Heart right ventricle (tissue), 16 donors: Measurements from ENCODE around the gene CCDC85A. TPM values are rescaled to one million over a fixed set of nuclear protein-coding genes. Genes with fewer than 3 reads are reported as not detected.

Source experiments
- ATAC-seq, 8 donors: fragments of 200-7000 bp; cut with Tn5 transposase; one replicate each; pipeline ENCODE4 v1.9.1; 2020; ENCODE audit warnings: mild to moderate bottlenecking in 8 of 8, moderate library complexity in 8 of 8, moderate number of reproducible peaks in 1 of 8
- DNase-seq, 2 donors: peaks; one replicate each; pipeline ENCODE4 v3.0.0-alpha.2; 2020
- H3K27ac ChIP-seq, 10 donors: fragments of 200-600 bp; sonication (generic) in 2 of 10; one replicate each; pipeline versions ENCODE4 v1.5.0 to v1.8.0; 2020 to 2022; ENCODE audit warnings: mild to moderate bottlenecking in 3 of 10
- H3K27me3 ChIP-seq, 7 donors: fragments of 200-600 bp; one replicate each; pipeline ENCODE4 v1.8.0; 2021 to 2022; ENCODE audit warnings: mild to moderate bottlenecking in 2 of 7
- H3K36me3 ChIP-seq, 9 donors: fragments of 200-600 bp; sonication (generic) in 1 of 9; one replicate each; pipeline versions ENCODE4 v1.5.0 to v1.8.0; 2020 to 2022; ENCODE audit warnings: mild to moderate bottlenecking in 2 of 9
- H3K4me1 ChIP-seq, 9 donors: fragments of 200-600 bp; sonication (generic) in 1 of 9; one replicate each; pipeline versions ENCODE4 v1.5.0 to v1.8.0; 2020 to 2022; ENCODE audit warnings: mild to moderate bottlenecking in 4 of 9
- H3K4me3 ChIP-seq, 10 donors: fragments of 200-600 bp; sonication (generic) in 2 of 10; one replicate each; pipeline versions ENCODE4 v1.5.0 to v1.8.0; 2020 to 2022; ENCODE audit warnings: mild to moderate bottlenecking in 7 of 10, moderate library complexity in 2 of 10
- H3K9me3 ChIP-seq, 11 donors: fragments of 200-600 bp in 10 of 11; sonication (generic) in 2 of 11; one replicate each; pipeline versions ENCODE4 v1.5.0 to v1.8.0; 2013 to 2022; ENCODE audit warnings: mild to moderate bottlenecking in 2 of 11, control low read depth in 1 of 11, moderate library complexity in 1 of 11
- WGBS, 2 donors: extraction: QIAGEN DNeasy Blood & Tissue Kit; methylation state at CpG; one replicate each; pipeline ENCODE4 v1.1.7; 2013; ENCODE audit warnings: inconsistent platforms in 1 of 2; 5-methylcytosine and 5-hydroxymethylcytosine counted together
- intact Hi-C, 10 donors: fragments of 100-400 bp; cut with DNase I; formaldehyde crosslinking; loops; one replicate each; pipeline versions ENCODE4 v1.11.1 to v1.14.2; 2022
- polyA plus RNA-seq, 2 donors: library from polyadenylated mRNA; stranded (reverse); fragments of 200-250 nt; gene quantifications; one replicate each; pipeline ENCODE4 v1.2.3, GENCODE V29; 2013
- total RNA-seq, 10 donors: library from RNA; stranded (reverse); fragmentation: NEBNext Ultra II Directional in 3 of 10; extraction: Animal tissue kit (Norgen Biotek cat#: 25700) in 3 of 10; gene quantifications; one replicate each; pipeline versions ENCODE4 v1.2.1 to v1.2.4, GENCODE V29; 2021 to 2023
- TF ChIP-seq, protein P1 (sequence below), 9 donors: fragments of 200-600 bp; sonication (generic) in 2 of 9; IDR thresholded peaks; one replicate each; pipeline versions ENCODE4 v1.5.0 to v1.8.0; 2021 to 2022; ENCODE audit warnings: antibody characterized with exemption in 9 of 9, mild to moderate bottlenecking in 5 of 9, moderate library complexity in 1 of 9
- donor health status: Arrhythmogenic right ventricular cardiomyopathy.
- donor health status: ischemic (EF 13 %, LVEDD 7.1; RV severe dilation, severe dysfunction).
- donor health status: healthy with polysubstance abuse.
- donor health status: DM: no; HTN: yes; CAD: no.
- donor health status: DM: no; HTN: no; CAD: no.
- donor health status: ischemic (EF 25% LVEDD 6.9; RV normal size, moderate dysfunction).
- donor health status: ischemic (EF 25% LVEDD 5.7; RV mildly dilated, moderate dysfunction).
- donor health status: healthy.
- donor health status: DM: yes; HTN: yes; CAD: no.
- donor health status: Ischemic cardiomyopathy.
- donor health status: ischemic (EF 35%, LVEDD 5.7; RV mildly dilated, moderate dysfunction).
- donor health status: nonischemic (EF 11% LVEDD 7.7; RV severe dilation, severe dysfunction).
- donor health status: DM: yes; HTN: yes; CAD: no.
- donor health status: PGD.
- donor health status: ischemic (EF 29% LVEDD 5.4; RV normal size, mild dysfunction).
- donor health status: nonischemic (EF 23%, LVEDD 6.1; RV moderate dilation, normal function).

Gene CCDC85A
- total and polyA plus RNA-seq, 12 donors, result 1.5 to 8.5 (median 3.5) TPM

DNA sequence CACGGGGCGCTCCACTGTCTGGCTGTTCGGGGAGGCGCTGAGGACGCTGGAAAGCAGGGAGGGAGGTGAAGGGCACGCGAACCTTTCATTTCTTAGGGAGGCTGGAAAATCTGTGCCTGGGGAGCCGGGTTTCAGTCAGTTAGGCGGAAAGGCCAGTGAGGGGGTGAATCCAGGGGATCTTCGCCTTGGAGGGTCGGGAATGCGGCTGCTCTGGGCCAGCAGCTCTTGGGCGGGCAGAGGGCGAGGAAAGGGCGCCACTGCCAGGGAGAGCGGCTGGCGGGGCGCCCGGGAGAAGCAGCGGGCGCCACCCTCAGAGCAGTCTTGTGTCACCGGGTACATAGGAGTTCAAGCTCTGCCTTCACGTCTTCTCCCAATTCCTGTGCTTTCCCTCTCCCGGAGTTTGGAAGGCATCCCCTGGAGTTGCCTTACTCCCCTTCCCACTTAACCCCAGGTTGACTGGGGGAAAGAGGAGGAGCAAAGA lies 1.4 kb downstream of the CCDC85A start:
- DNase-seq (peak; percentile 8 to 50), ATAC-seq (peak; percentile 34 to 82 (median 72))
- intact Hi-C loops, result loop anchor here in 5 of 10 donors (5.0 to 10.0 kb wide), 5 partner anchors 130 to 1322 kb away; no protein-coding TSS in a partner anchor
- Histone ChIP-seq H3K36me3 (no peaks in the 10 kb centered on the region), H3K4me3 (peak overlapping the region; percentile 53 to 82 (median 65)), H3K27ac (peak overlapping the region; percentile 56 to 92 (median 82)), H3K4me1 (peaks cover 0 to 61% (median 15%) of the 10 kb centered on the region in 9 donors), H3K27me3 (peaks cover 0 to 66% (median 8%) of the 10 kb centered on the region in 7 donors), H3K9me3 (no peaks in the 10 kb centered on the region)
- TF ChIP-seq, protein P1, sequence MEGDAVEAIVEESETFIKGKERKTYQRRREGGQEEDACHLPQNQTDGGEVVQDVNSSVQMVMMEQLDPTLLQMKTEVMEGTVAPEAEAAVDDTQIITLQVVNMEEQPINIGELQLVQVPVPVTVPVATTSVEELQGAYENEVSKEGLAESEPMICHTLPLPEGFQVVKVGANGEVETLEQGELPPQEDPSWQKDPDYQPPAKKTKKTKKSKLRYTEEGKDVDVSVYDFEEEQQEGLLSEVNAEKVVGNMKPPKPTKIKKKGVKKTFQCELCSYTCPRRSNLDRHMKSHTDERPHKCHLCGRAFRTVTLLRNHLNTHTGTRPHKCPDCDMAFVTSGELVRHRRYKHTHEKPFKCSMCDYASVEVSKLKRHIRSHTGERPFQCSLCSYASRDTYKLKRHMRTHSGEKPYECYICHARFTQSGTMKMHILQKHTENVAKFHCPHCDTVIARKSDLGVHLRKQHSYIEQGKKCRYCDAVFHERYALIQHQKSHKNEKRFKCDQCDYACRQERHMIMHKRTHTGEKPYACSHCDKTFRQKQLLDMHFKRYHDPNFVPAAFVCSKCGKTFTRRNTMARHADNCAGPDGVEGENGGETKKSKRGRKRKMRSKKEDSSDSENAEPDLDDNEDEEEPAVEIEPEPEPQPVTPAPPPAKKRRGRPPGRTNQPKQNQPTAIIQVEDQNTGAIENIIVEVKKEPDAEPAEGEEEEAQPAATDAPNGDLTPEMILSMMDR (IDR thresholded peaks at IDR 0.05), result no peak
- WGBS, 2 donors, result 1 to 3% methylated on average over 23 to 24 of the region's 24 CpGs

DNA sequence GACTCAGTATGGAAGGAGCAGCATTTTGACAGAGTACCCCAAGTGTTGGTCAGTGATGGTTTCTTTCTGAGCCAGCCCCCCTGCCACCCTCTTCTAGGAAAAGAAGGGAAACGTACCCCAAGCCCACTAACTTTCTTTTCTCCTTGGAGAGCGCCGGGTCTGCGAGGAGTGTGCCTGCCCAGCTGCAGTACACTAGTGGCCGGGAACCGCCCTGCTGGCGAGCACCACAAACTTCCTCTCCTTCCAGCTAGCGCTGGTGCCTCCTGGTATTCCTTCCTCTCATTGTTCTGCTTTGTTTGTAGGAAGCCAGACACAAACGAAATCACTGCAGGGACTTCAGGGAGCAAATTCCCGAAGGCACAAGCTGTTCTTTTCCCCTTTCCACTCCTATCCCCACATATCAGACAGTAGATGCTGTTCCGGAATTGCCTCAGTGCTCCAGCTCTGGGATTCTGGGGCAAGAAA lies 1.8 kb downstream of the CCDC85A start:
- WGBS, 2 donors, result 8 to 9% methylated on average over 11 of the region's 11 CpGs
- ATAC-seq, result peak in 7 of 8 donors; percentile 57 to 83 (median 76)
- peaks cover 0 to 66% (median 6%) of the 10 kb centered on the region in 7 donors for H3K27me3 ChIP-seq

DNA sequence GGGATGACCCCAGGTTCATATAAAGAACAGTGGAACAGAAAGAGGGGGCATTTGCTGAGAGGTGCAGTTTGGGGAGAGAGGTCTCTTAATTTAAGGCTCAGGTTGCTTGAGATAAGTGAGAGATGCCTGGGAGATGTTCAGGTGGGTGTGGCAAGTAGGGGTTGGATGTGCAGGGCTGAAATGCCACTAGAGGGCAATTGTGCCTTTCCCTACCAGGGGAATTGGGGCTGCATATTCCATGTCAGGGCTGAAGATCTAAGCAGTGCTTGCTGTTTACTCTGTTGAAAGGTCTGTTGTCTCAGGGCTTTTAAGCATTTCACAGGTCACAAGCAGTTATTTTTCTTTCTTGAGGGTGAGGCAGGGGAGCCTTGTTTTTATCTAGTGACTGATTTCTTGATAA lies 7.8 kb downstream of the CCDC85A start:
- Histone ChIP-seq H3K36me3 (peaks cover 0 to 18% (median 0%) of the 10 kb centered on the region in 9 donors), H3K27me3 (peaks cover 0 to 17% (median 0%) of the 10 kb centered on the region in 7 donors), H3K4me3 (no peak overlapping the region), H3K4me1 (peaks cover 0 to 53% (median 0%) of the 10 kb centered on the region in 9 donors), H3K9me3 (no peaks in the 10 kb centered on the region), H3K27ac (no peak overlapping the region)
- ATAC-seq, result peak in 7 of 8 donors; percentile 44 to 87 (median 80)
- peak in 1 of 2 donors; percentile 24 for DNase-seq
- intact Hi-C loops, result loop anchor here in 3 of 10 donors (5.0 to 10.0 kb wide), 3 partner anchors 123 to 561 kb away; no protein-coding TSS in a partner anchor
- TF ChIP-seq, protein P1 (IDR thresholded peaks at IDR 0.05), result peak; percentile 26 to 70 (median 58)

More for the DNA sequence above, 1.8 kb downstream of the CCDC85A start:
- intact Hi-C loops, result loop anchor here in 5 of 10 donors (5.0 to 10.0 kb wide), 5 partner anchors 129 to 1322 kb away; no protein-coding TSS in a partner anchor
- Histone ChIP-seq H3K9me3 (no peaks in the 10 kb centered on the region), H3K4me1 (peaks cover 0 to 61% (median 15%) of the 10 kb centered on the region in 9 donors), H3K4me3 (peak overlapping the region; percentile 53 to 82 (median 65)), H3K27ac (peak overlapping the region; percentile 64 to 92 (median 82)), H3K36me3 (no peaks in the 10 kb centered on the region)
- DNase-seq, result peak; percentile 38 to 58
- TF ChIP-seq, protein P1 (IDR thresholded peaks at IDR 0.05), result peak in 1 of 9 donors; percentile 35

DNA sequence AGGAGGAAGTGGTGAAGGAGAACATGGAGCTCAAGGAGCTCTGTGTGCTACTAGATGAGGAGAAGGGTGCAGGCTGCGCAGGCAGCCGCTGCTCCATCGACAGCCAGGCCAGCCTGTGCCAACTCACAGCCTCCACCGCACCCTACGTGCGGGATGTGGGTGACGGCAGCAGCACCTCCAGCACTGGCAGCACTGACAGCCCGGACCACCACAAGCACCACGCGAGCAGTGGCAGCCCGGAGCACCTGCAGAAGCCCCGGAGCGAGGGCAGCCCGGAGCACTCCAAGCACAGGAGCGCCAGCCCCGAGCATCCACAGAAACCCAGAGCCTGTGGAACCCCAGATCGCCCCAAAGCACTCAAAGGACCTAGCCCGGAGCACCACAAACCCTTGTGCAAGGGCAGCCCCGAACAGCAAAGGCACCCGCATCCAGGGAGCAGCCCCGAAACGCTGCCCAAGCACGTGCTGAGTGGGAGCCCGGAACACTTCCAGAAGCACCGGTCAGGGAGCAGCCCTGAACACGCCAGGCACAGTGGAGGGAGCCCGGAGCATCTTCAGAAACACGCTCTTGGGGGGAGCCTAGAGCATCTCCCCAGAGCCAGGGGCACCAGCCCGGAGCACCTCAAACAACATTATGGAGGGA lies 9.0 kb downstream of the CCDC85A start:
- Histone ChIP-seq H3K9me3 (no peaks in the 10 kb centered on the region), H3K27me3 (peaks cover 0 to 5% (median 0%) of the 10 kb centered on the region in 7 donors), H3K27ac (peak overlapping the region in 1 of 10 donors; percentile 8), H3K4me3 (no peak overlapping the region), H3K4me1 (peaks cover 0 to 41% (median 0%) of the 10 kb centered on the region in 9 donors), H3K36me3 (peaks cover 0 to 18% (median 0%) of the 10 kb centered on the region in 9 donors)
- WGBS, 2 donors, result 95 to 98% methylated on average over 29 of the region's 29 CpGs
- ATAC-seq (peak in 2 of 8 donors; percentile 19 to 55), DNase-seq (no peak)
- intact Hi-C loops, result loop anchor here in 3 of 10 donors (5.0 to 10.0 kb wide), 3 partner anchors 122 to 560 kb away; no protein-coding TSS in a partner anchor
- TF ChIP-seq, protein P1 (IDR thresholded peaks at IDR 0.05), result no peak
